K562 (cell line): ENCODE results near the gene SECISBP2.

Experiments used
- CBFB ChIP-seq: sonication (generic); formaldehyde crosslinking; IDR thresholded peaks from 2 replicates; pipeline ENCODE4 v1.4.0; 2020; ENCODE audit warnings: mild to moderate bottlenecking, missing genetic modification reagents
- CCAR2 ChIP-seq: fragments of 200-400 bp; formaldehyde crosslinking; IDR thresholded peaks from 2 replicates; pipeline ENCODE4 v1.6.1; 2017; ENCODE audit warnings: mild to moderate bottlenecking, low read depth, low read length
- ELF1 ChIP-seq: fragments of 200-800 bp; sonication (Bioruptor generic); IDR thresholded peaks from 2 replicates; pipeline ENCODE4 v1.6.1; 2016; ENCODE audit warnings: missing genetic modification characterization, missing compliant biosample characterization
- RBBP5 ChIP-seq: fragments of 200-600 bp; sonication (generic); IDR thresholded peaks from 2 replicates; pipeline ENCODE4 v1.6.1; 2012; ENCODE audit warnings: borderline replicate concordance, mild to moderate bottlenecking, low read length, control low read depth, inconsistent platforms; ENCODE audit not compliant: insufficient read depth, poor library complexity, severe bottlenecking
- SIX5 ChIP-seq, 2 experiments: IDR thresholded peaks; 2 replicates each; pipeline ENCODE4 v1.6.1; 2011; ENCODE audit warnings: low read length in 2 of 2, borderline replicate concordance in 1 of 2, low read depth in 1 of 2, mild to moderate bottlenecking in 1 of 2, moderate library complexity in 1 of 2; ENCODE audit not compliant: insufficient read depth in 1 of 2
- SMARCA5 ChIP-seq: fragments of 450-650 bp; IDR thresholded peaks from 2 replicates; pipeline ENCODE4 v1.6.1; 2016
- TFAM ChIP-seq: fragments of 250-450 bp; sonication (Bioruptor Pico); conservative IDR thresholded peaks from 2 replicates; pipeline ENCODE4 v1.5.0; 2021; ENCODE audit warnings: mild to moderate bottlenecking, moderate library complexity
- ZC3H4 ChIP-seq: sonication (generic); formaldehyde crosslinking; IDR thresholded peaks from 2 replicates; pipeline ENCODE4 v1.9.0; 2021; ENCODE audit warnings: missing genetic modification reagents, borderline replicate concordance
- ZNF318 ChIP-seq, 2 experiments: fragments of 450-650 bp; IDR thresholded peaks; 2 replicates each; pipeline ENCODE4 v1.6.1; 2016; ENCODE audit warnings: mild to moderate bottlenecking in 2 of 2, borderline replicate concordance in 1 of 2, low read depth in 1 of 2, moderate library complexity in 1 of 2
- TF ChIP-seq, protein P1 (sequence below), 2 experiments: fragments of 450-650 bp in 1 of 2; sonication (generic) in 1 of 2; formaldehyde crosslinking in 1 of 2; IDR thresholded peaks in 1 of 2; conservative IDR thresholded peaks in 1 of 2; 2 replicates each; pipeline versions ENCODE4 v1.6.1 to v1.8.1; 2016 to 2023; ENCODE audit warnings: mild to moderate bottlenecking in 2 of 2, moderate library complexity in 2 of 2, inconsistent platforms in 1 of 2, missing genetic modification reagents in 1 of 2
- TF ChIP-seq, protein P2 (sequence below), 2 experiments: fragments of 200-800 bp in 1 of 2; sonication (Bioruptor generic) in 1 of 2; sonication (generic) in 1 of 2; formaldehyde crosslinking in 1 of 2; IDR thresholded peaks in 1 of 2; conservative IDR thresholded peaks in 1 of 2; 2 replicates each; pipeline versions ENCODE4 v1.5.0 to v1.6.1; 2016 to 2020; ENCODE audit warnings: missing compliant biosample characterization in 1 of 2, missing genetic modification characterization in 1 of 2, missing genetic modification reagents in 1 of 2
- TF ChIP-seq, protein P3 (sequence below), 3 experiments: IDR thresholded peaks in 2 of 3; conservative IDR thresholded peaks in 1 of 3; 2 replicates each; pipeline ENCODE4 v1.5.1; 2011 to 2012; ENCODE audit warnings: low read length in 3 of 3, mild to moderate bottlenecking in 3 of 3, control low read depth in 2 of 3, improper control_type of control experiment in 1 of 3, inconsistent platforms in 1 of 3, low read depth in 1 of 3, mixed read lengths in 1 of 3, moderate library complexity in 1 of 3; ENCODE audit not compliant: insufficient read depth in 2 of 3

DNA sequence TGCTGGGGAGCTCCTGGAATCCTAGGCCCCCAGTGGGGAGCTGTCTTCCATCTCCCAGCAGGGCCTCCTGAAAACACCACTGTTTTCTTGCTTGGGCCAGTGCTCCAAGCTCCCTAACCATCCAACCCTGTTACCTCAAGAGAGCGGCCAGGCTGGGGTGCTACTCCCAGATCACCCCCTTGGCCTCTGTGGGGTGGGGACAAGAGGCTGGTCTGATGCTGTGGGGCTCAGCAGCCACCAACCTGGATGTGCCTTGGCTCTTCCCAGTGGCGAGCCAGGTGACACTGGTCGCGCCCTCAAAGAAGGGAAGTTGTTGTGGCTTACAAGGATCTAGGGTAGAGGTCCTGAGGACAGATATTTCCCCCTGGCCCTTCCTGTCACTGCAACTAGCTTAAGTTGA is 49.0 kb downstream of the SECISBP2 start:
- TF ChIP-seq, protein P1, sequence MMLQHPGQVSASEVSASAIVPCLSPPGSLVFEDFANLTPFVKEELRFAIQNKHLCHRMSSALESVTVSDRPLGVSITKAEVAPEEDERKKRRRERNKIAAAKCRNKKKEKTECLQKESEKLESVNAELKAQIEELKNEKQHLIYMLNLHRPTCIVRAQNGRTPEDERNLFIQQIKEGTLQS (IDR thresholded peaks at IDR 0.05), result no peak
- TF ChIP-seq, protein P1 (CRISPR knock-in tag; conservative IDR thresholded peaks at IDR 0.05), result no peak
- TF ChIP-seq RBBP5 (no peak), SMARCA5 (no peak), ZNF318 (IDR thresholded peaks at IDR 0.05; ENCODE audit: borderline replicate concordance in 1 of 2, low read depth in 1 of 2) (no peak), ZC3H4 (CRISPR knock-in tag) (no peak), CBFB (CRISPR knock-in tag) (no peak), ELF1 (no peak), CCAR2 (no peak), SIX5 (IDR thresholded peaks at IDR 0.05; ENCODE audit: borderline replicate concordance in 1 of 2, insufficient read depth in 1 of 2, low read depth in 1 of 2, low read length in 2 of 2) (no peak), TFAM (CRISPR knock-in tag) (no peak)
- TF ChIP-seq, protein P2, sequence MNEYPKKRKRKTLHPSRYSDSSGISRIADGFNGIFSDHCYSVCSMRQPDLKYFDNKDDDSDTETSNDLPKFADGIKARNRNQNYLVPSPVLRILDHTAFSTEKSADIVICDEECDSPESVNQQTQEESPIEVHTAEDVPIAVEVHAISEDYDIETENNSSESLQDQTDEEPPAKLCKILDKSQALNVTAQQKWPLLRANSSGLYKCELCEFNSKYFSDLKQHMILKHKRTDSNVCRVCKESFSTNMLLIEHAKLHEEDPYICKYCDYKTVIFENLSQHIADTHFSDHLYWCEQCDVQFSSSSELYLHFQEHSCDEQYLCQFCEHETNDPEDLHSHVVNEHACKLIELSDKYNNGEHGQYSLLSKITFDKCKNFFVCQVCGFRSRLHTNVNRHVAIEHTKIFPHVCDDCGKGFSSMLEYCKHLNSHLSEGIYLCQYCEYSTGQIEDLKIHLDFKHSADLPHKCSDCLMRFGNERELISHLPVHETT (CRISPR knock-in tag; conservative IDR thresholded peaks at IDR 0.05 in 1 of 2, IDR thresholded peaks at IDR 0.05 in 1 of 2), result no peak
- TF ChIP-seq, protein P3, sequence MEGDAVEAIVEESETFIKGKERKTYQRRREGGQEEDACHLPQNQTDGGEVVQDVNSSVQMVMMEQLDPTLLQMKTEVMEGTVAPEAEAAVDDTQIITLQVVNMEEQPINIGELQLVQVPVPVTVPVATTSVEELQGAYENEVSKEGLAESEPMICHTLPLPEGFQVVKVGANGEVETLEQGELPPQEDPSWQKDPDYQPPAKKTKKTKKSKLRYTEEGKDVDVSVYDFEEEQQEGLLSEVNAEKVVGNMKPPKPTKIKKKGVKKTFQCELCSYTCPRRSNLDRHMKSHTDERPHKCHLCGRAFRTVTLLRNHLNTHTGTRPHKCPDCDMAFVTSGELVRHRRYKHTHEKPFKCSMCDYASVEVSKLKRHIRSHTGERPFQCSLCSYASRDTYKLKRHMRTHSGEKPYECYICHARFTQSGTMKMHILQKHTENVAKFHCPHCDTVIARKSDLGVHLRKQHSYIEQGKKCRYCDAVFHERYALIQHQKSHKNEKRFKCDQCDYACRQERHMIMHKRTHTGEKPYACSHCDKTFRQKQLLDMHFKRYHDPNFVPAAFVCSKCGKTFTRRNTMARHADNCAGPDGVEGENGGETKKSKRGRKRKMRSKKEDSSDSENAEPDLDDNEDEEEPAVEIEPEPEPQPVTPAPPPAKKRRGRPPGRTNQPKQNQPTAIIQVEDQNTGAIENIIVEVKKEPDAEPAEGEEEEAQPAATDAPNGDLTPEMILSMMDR (IDR thresholded peaks at IDR 0.05 in 2 of 3, conservative IDR thresholded peaks at IDR 0.05 in 1 of 3; ENCODE audit: insufficient read depth in 2 of 3, low read depth in 1 of 3, low read length in 3 of 3), result no peak
